GM18873 (cell line): ENCODE results near the gene CYP2A6.

Source experiments
- ATAC-seq: cut with Tn5 transposase; IDR thresholded peaks from one replicate; pipeline ENCODE4 v1.9.1; 2021; ENCODE audit warnings: mild to moderate bottlenecking, moderate library complexity, moderate number of reproducible peaks; ENCODE audit not compliant: unreplicated experiment, low FRiP score

Gene CYP2A6

DNA sequence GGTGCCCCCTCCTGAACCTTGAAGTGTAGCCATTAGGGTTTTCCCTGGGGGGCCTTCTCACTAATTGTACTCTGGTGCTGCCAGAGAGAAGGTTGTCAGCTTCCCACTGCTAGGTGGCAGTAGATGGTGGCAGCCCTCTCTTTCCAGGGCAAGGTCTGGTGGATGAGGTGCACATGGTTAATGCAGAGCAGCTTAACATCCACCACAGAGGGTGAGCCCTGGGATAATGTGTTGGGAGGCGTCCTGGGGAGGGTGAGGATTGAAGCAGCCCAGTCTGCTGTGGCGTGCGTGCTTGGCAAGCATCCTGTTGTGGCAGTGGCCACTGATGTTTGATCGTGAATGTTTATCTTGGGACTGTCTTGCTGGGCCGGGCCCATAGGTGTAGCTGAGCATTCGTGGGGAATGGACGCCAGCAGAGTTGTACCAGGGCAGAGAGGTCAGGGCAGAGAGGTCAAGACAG, 45.4 kb downstream of the CYP2A6 start:
- no peak for ATAC-seq

DNA sequence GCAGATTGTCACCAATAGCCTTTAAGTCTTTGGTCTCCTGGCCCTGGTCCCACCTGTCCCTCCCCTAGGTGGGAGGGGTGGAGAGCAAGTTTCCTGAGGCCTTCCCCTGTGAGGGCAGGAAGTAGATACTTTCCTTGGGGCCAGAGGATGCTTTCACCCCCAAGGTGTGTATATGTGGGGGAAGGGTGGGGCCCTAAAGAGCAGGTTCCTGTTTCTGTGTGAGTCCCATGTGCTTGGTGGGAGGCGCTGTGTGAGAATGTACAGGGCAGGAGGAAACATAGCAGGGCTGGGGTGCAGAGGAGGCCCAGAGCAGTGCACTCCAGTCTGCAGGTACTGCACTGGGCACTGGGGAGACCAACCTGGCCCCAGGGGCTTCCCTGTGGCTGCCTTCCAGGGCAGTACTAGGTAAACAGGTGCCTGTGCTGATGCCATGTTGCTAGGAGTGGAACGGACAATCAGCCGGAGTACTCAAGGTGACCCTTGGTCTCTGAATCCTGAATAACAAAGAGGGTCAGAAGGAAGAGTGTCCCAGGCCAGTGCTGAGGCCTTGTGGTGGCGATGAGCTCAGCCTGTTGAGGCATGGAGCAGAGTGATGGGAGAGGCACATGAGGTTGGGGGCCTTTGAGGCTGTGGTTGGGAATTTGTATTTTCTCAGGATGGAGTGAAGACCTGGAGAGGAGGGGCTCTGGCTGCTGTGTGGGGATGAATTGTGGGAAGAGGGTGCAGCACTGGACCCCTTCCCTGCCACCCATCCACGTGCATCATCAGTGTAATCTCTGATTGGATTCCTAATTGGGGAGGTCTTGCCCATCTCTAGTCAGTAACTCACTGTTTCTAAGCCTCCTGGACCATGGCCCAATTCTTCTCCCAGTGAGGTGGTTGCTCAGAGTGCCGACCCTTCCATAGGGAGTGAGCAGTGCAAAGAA, 46.1 kb downstream of the CYP2A6 start:
- ATAC-seq = no peak

DNA sequence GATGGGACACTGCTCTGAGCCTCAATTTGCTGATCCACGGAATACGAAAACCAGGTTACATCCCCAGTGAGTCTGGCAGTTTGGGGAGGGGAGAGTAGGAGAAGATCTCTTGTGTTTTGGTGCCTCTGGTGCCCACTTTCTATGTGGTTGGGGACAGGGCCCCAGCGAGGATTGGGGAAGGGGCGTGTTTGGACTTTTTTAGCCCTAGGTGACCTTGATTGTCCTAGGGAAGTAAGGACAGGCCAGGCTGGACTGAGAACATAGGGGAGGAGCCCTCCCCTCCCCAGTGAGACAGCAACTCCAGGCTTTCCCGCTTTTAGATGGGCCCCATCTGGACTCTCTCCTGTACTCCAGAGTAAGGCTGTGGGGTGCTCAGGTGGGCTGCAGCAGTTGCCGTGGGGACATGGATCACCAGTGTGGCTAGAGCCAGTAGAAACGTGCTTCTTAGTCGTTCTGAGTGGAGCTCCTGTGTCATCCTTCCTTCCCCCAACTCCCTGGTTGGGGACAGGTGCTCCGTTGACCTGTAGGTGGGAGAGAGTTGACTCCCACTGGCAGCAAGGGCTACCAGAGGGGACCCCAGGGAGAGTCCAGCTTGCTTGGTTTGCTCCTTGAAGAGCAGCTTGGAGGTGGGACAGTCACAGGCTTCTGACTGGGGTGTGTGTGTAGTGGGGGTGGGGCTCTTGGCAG, 46.9 kb downstream of the CYP2A6 start:
- no peak for ATAC-seq

DNA sequence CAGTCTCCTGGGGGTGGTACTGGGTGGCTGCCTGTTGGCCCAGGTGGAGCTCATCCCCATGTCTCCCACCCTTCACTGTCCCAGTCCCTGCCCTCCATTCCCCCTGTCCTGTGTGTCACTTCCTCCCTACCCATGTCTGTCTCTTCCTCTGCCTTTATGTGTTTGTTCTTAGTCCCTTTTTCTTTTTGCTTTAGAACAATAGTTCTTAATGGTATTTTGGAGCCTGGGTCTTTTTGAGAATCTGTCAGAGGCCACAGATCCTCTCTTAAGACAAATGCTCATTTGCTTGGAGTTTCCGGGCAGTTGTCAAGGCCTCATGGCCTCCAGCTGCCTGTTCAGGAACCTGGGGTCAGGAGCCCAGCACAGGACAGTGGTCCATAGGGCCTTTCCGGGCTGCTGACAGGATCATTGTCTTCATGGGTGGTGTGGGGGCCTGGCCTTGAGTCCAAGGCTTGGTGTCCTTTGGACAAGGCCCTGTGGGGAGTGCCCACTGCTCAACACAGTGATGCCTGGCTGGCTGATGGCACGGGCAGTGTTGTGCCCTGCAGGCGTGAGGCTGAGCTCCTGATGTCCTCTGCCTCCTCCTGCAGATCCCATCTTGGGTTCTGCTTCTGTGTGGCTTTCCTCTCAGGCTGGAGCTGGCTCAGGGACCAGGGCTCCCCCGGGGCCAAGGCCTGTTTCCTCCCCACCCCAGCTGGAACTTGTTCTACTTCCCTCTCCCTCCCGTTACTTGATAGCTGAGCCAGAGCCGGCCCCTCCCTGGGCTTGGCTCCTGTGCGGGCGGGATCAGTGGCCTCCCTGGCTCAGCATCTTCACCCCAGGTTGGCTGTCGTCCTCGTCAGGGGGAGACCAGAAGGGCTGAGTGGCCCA, 47.7 kb downstream of the CYP2A6 start:
- ATAC-seq = no peak

DNA sequence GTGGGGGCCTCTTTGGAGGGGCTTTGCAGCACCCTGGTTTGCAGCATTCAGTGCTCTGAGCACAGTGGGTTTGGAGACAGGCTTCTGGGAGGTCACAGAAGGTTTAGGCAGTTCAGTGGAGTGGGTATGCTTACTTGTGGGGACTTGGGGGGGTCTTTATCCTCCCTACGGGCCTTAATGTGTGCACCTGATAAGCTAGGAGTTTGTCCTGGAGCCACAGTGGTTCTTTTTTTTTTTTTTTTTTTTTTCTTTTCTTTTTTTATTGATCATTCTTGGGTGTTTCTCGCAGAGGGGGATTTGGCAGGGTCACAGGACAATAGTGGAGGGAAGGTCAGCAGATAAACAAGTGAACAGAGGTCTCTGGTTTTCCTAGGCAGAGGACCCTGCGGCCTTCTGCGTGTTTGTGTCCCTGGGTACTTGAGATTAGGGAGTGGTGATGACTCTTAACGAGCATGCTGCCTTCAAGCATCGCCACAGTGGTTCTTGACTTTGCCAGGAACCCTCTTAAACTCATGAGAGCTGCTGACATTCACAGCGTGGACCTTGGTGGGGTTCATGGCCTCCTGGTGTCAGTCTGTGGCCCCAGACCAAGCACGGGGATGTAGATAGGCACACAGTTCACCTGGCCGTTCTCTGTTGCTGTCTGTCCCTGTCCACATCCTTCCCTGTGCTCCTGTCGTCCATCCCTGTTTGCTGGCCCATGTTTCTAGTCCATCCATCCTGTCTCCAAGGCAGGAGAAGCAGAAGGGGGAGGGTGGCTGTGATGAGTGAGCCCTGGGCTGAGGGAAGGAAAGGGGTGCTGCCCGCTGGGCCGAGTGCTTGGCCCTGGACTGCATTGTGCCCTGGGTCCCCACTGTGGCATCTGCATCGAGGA, 48.6 kb downstream of the CYP2A6 start:
- ATAC-seq = no peak

DNA sequence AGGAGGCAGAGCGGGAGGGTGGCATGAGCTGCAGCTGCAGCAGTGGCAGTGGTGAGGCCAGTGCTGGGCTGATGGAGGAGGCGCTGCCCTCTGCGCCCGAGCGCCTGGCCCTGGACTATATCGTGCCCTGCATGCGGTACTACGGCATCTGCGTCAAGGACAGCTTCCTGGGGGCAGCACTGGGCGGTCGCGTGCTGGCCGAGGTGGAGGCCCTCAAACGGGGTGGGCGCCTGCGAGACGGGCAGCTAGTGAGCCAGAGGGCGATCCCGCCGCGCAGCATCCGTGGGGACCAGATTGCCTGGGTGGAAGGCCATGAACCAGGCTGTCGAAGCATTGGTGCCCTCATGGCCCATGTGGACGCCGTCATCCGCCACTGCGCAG, 49.3 kb downstream of the CYP2A6 start:
- no peak for ATAC-seq

DNA sequence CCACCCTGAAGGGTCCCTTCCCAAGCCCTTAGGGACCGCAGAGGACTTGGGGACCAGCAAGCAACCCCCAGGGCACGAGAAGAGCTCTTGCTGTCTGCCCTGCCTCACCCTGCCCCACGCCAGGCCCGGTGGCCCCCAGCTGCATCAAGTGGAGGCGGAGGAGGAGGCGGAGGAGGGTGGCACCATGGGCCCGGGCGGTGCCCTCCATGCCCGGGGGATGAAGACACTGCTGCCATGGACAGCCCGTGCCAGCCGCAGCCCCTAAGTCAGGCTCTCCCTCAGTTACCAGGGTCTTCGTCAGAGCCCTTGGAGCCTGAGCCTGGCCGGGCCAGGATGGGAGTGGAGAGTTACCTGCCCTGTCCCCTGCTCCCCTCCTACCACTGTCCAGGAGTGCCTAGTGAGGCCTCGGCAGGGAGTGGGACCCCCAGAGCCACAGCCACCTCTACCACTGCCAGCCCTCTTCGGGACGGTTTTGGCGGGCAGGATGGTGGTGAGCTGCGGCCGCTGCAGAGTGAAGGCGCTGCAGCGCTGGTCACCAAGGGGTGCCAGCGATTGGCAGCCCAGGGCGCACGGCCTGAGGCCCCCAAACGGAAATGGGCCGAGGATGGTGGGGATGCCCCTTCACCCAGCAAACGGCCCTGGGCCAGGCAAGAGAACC, 49.8 kb downstream of the CYP2A6 start:
- no peak for ATAC-seq

DNA sequence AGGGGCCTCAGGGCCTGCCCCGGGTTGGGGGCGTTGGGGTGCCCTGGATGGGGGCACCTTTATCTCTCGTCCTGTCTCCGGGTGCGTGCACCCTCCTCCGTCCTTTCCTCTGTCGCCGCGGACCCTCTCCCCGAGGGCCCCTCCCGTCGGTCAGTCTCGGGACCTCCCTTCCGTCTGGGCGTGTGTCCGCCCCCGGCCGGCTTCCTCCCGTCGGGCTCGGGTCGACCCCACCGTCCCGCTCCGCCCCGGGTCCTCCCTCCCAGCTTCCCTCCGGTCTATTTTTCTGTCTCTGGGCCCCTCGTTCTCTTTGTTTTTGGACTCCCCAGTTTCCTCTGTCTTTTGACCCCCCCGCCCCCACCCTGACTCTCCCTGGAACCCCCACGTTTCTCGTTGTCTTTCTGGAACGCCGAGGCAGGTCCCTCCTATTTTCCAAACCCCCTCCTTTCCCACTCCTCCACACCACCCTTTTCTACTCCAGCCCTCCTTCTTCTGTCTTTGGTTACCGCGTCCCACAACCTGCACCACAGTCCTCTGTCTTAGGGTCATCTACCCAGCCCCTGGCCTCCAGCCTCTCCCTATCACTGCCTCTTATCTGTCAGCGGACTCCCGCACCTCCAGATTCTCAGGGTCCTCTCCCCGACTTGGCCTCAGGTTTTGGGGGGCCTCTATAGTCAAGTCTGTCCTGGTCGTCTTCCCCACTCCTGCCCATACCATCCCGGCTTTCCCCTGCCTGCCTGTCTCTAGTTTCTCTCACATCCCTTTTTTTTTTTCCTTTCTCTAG, 50.5 kb downstream of the CYP2A6 start:
- no peak for ATAC-seq

DNA sequence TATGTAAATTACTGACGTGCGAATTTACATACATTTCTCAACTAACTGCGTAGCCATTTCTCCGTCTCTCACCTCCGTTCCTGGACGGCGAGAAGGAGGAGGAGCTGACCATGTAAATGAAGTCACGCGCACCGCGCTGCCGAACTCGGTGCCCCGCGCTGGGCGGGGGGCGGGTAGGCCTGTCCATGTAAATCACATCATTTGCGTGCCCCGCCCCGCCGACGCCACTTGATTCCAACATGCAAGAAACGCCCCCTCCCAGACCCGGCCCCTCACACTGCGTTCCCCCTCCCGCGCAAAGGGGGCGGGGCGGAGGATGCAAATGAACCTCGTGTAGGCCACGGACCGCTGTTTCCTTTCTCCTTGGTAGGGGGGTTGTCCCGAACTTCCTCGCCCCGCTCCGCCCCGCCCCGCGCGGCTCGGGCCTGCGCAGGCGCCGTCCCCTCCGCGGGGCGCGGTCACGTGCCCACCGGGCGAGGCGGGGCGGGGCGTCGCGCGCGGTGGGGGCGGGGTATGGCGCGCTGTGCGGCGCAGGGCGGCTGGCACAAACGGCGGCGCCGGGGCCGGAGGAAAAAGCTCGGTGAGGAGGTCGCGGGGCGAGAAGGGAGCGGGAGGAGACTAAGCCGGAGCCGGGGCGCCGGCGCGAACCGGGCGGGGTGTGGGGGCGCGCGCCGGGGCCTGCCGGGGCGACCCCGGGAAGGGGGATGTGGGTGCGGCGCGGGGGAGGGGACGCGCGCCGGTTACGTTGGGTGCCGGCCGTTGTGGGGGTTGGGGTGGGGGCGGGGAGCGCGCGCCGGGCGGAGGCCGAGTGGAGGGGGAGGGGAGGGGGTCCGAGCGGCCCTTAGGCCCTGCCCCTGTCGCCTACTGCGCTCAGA, 51.3 kb downstream of the CYP2A6 start, which contains the start of gene EGLN2:
TSS of gene EGLN2 (plus strand) at position 509 of the 875 bp plus-strand sequence. CDS start 1,382 bp downstream, outside the sequence.
- ATAC-seq = peak; percentile 69

DNA sequence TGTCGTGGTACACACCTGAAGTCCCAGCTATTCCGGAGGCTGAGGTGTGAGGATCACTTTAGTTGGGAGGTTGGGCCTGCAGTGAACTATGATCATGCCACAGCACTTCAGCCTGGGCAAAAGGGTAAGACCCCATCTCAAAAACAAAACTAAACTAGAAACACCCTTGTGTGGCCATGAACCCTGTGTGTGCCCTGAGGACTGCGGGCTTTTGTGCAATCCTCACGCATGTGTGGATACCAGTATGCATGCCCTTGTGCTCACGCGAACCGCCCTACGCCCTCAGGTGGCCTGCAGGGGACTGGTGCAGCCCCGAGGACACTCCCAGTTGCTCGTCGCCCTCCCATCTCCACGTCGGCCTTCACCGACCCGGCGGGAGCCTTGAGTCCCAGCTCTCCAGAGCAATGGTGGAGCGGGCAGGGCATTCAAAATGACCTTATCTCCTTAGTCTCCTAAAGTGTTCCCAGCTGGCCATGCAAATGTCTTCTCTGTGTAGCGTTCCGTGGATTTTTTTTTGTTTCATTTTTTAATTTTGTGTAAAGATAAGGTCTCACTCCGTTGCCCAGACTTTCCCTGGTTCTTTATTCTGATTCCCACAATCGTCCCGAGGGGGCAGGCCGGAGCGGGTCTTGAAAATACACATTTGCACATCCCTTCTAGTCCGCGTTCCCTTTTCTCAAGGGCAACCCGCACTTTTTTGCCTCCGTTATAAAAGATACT, 52.1 kb downstream of the CYP2A6 start:
- peak; percentile 17 for ATAC-seq

DNA sequence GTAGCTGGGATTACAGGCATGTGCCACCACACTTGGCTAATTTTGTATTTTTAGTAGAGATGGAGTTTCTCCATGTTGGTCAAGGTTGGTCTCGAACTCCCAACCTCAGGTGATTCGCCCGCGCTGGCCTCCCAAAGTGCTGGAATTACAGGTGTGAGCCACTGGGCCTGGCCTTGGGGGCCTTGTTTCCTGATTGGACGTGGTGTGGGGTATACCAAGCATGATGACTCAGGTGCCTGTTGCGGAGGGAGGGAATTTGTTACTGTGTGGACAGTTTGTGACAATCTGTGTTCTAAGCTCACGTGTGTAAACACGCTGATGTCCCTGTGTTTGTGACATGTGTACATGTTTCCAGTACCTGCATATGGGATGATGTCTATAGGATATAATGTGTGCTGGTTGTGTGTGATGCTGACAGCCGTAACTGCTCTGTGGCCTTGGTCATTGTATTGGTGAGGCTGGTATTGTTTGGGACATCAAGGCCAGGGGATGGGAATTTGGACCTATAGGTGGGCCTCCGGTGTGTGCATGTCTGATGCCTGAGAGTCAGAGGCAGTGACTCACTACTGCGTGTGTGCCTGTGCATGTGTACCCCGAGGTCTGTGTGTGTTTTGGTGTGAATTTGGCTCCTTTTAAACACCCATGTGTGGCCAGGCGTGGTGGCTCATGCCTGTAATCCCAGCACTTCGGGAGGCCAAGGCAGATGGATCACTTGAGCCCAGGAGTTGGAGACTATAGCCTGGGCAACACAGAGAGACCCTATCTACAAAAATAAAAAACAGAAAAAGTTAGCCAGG, 52.9 kb downstream of the CYP2A6 start:
- ATAC-seq = no peak
